Gastrocnemius medialis (tissue), 4 donors: ENCODE results near the gene RPS29.

Experiments
- POLR2A ChIP-seq, 2 donors: fragments of 450-650 bp; IDR thresholded peaks; one replicate each; pipeline ENCODE4 v1.6.1; 2017; ENCODE audit warnings: antibody characterized with exemption in 2 of 2, mild to moderate bottlenecking in 2 of 2, moderate library complexity in 2 of 2
- TF ChIP-seq, protein P1 (sequence below), 5 experiments: fragments of 450-650 bp in 3 of 5; fragments of 200-600 bp in 2 of 5; sonication (generic) in 2 of 5; IDR thresholded peaks in 4 of 5; conservative IDR thresholded peaks in 1 of 5; 1 replicate in 4 of 5; 2 replicates in 1 of 5; pipeline ENCODE4 v1.5.1; 2016 to 2019; ENCODE audit warnings: antibody characterized with exemption in 5 of 5, mild to moderate bottlenecking in 3 of 5, moderate library complexity in 3 of 5

DNA sequence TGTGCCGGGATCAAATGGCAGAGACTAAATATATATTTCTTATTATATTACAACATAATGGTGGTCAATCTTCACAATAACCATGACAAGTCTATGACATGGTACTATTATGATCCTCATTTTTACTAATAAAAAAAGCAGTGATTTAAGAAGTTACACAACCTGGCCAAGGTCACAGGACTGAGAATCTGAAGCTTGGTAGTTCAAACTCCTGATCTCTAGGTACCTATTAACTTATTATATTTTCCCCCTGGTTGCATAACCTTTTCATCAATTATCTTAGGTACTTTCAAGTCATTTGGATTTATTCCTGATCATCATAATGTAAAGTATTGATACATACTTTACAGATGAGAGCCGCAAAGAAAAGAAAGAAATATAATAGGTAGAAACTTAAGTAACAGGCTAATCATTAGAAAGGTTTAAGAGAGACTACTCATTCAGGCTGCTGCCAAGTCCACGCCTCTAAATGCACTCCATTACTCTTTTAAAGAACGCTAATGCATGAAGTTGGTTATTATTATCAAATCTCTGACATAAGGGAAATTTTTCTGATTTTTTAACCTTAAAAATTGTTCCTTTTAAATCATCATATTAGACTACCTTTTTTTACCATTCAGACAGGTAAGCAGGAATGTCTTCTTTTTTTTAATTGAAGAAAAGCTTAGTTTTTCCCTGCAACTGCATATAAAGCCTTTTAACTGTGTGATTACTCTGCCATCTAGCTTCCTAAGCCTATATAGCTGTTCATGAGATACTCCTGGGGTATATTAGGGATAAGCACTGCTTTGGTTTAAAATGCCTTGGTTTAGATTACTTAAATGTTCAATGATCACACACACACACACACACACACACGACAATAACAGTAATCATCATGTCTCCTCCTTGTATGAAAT lies 35.6 kb downstream of the RPS29 start:
- TF ChIP-seq, protein P1, sequence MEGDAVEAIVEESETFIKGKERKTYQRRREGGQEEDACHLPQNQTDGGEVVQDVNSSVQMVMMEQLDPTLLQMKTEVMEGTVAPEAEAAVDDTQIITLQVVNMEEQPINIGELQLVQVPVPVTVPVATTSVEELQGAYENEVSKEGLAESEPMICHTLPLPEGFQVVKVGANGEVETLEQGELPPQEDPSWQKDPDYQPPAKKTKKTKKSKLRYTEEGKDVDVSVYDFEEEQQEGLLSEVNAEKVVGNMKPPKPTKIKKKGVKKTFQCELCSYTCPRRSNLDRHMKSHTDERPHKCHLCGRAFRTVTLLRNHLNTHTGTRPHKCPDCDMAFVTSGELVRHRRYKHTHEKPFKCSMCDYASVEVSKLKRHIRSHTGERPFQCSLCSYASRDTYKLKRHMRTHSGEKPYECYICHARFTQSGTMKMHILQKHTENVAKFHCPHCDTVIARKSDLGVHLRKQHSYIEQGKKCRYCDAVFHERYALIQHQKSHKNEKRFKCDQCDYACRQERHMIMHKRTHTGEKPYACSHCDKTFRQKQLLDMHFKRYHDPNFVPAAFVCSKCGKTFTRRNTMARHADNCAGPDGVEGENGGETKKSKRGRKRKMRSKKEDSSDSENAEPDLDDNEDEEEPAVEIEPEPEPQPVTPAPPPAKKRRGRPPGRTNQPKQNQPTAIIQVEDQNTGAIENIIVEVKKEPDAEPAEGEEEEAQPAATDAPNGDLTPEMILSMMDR (IDR thresholded peaks at IDR 0.05 in 4 of 5, conservative IDR thresholded peaks at IDR 0.05 in 1 of 5), result no peak
- no peak for TF ChIP-seq POLR2A (IDR thresholded peaks at IDR 0.05)
